Colon (tissue), 2 donors: Measurements from ENCODE around the gene MUCL3.
"Not testable (repeated sequence)": the region's sequence is repeated elsewhere in the genome, so short reads cannot be mapped to it uniquely, and the experiment has no call there.

ENCODE experiments used
- FAIRE-seq: peaks from 2 replicates; lab custom pipeline; 2012; peaks lifted over from hg19 to GRCh38; lab: Jason Lieb, UNC
- donor health status: control.
- donor health status: control.

MUCL3 gene

GRCh38 chr6:30944051-30944450, 3.3 kb downstream of the MUCL3 start:
- FAIRE-seq, result no peak

DNA sequence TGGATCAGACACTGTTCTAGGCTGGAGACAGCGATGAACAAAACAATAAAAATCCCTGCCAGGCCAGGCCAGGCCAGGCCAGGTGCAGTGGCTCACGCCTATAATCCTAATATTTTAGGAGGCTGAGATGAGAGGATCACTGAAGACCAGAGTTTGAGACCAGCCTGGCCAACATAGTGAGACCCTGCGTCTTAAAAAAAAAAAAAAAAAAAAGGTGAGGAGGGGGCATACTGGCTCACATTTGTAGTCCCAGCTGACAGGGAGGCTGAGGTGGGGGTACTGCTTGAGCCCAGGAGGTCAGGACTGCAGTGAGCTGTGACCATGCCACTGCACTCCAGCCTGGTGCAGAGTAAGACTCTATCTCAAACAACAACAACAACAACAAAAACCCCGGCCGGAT, 4.5 kb downstream of the MUCL3 start:
- no peak for FAIRE-seq

DNA sequence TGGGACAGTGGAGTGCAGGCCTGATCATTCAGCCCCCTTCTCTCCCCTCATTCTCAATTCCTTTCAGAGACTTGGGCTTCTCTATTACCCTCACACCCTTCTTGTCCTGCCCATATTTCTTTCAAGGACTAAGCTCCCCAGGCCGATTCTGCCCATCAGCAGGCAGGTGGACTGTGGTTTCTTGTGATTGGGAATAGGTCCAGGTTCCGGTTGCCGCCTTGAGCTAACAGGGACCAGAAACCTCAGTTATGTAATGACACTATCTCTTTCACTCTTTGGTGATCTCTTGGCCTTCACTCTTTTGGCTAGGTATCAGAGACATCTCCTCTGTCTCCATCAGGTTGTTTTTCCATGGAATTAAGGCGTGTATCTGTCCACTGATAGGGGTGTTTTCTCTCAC, 6.5 kb downstream of the MUCL3 start:
- no peak for FAIRE-seq

GRCh38 chr6:30948811-30949210, 8.0 kb downstream of the MUCL3 start:
- no peak for FAIRE-seq

GRCh38 chr6:30951907-30952469, 11.2 kb downstream of the MUCL3 start:
- FAIRE-seq, result no peak

DNA sequence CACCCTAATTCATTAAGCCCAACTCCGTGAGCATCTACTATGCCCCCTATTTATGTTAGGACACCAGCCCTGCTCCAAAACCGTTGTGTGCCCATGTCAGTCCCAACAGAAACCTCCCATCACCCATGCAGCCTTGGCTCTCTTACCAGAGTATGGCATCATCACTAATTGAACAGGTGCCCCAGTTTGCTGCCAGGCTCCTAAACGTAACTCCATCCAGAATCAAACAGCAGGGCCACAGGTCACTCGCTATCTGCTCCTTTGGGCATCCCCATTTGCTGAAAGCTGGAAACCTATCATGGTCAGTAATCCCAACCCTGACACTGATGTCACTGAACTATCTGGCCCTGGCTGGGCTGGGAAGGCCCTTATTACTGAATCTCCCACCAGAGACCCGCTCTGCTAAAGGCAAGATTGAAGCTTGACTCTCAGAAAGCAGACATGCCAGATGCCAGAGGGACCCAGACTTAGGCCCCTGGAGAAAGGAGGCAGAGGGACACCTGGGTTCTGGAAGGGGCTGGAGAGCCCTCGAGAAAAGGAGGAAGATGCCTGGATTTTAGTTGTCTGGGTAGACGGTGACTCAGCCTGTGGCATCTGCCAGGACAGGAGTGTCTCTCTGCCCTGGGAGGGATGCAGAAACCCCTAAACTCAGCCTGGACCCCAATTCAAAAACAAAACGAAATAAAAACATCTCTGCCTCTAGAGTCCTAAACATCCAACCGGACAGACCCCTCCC, 14.0 kb downstream of the MUCL3 start:
- no peak for FAIRE-seq

GRCh38 chr6:30955367-30956042, 14.7 kb downstream of the MUCL3 start:
- FAIRE-seq, result no peak

GRCh38 chr6:30957716-30958115, 16.9 kb downstream of the MUCL3 start:
- FAIRE-seq, result no peak

DNA sequence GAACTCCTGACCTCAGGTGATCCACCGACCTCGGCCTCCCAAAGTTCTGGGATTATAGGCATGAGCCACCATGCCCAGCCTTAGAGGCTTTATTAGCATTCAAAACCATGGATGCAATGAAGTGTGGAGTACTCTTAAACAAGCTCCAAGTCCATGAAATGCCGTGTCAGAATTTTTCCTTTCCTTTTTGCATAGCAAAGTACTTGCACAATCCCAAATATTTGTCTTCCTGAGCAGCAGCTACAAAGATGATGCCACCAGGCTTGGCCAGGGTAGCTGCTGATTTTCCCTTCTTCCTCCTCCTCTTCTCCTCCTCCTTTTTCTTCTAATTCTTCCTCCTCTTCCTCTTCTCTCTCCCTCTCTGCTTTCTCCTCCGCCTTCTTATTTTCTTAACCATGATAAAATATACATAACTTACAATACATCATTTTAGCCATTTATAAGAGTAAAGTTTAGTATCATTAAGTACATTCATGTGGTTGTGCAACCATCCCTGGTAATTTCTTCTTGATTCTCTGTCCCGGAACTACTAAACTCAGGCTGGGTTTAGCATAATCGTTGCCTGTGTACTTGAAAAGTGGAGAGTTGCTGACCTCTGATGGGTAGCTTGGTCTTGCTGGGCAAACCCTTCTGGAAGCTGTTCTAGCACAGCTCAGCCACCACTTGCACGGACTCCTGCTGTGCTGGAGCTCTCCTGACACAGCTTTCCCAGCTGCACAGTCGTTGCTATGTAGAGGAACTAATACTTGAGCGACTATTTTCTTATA, 20.3 kb downstream of the MUCL3 start:
- no peak for FAIRE-seq

- FAIRE-seq, result no peak
Measured at GRCh38 chr6:30962716-30963115, 21.9 kb downstream of the MUCL3 start.

DNA sequence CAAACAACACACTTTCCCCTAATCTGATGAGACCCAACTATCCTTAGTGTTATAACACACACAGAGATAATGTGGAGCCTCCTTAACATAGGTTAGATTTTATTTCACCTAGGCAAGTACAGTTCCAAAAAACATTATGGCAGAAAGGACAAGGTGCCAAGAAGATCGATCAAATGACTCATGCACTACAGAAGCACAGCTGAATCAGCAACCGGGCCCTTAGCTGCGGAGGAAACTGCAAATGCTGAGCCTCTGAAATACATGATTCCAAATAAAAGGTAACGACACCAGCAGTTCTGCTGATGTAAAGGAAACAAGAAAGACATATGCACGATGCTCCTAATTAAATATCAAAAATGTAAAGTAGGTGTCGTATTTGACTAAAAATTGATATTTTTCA, 22.9 kb downstream of the MUCL3 start:
- no peak for FAIRE-seq

GRCh38 chr6:30964075-30964474, 23.3 kb downstream of the MUCL3 start:
- no peak for FAIRE-seq

- no peak for FAIRE-seq
Measured at GRCh38 chr6:30965140-30965601, 24.4 kb downstream of the MUCL3 start.

- FAIRE-seq, result no peak
Measured at GRCh38 chr6:30966154-30966553, 25.4 kb downstream of the MUCL3 start.

DNA sequence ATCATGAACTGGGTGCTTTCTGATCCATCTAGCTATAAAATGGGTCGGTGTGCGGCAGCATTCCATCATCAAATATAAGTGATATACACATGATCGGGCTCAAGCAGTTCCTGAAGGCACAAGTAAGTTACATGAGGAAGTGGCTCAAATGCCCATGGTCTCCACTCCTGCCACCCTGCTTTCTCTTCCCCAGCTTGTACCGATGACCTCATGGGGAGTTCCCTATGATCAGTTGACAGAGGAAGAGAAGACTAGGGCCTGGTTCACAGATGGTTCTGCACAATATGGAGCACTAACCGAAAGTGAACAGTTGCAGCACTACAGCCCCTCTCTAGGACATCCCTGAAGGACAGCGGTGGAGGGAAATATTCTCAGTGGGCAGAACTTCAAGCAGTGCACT, 28.4 kb downstream of the MUCL3 start:
- not testable (repeated sequence) for FAIRE-seq

GRCh38 chr6:30970946-30971345, 30.2 kb downstream of the MUCL3 start:
- no peak for FAIRE-seq

DNA sequence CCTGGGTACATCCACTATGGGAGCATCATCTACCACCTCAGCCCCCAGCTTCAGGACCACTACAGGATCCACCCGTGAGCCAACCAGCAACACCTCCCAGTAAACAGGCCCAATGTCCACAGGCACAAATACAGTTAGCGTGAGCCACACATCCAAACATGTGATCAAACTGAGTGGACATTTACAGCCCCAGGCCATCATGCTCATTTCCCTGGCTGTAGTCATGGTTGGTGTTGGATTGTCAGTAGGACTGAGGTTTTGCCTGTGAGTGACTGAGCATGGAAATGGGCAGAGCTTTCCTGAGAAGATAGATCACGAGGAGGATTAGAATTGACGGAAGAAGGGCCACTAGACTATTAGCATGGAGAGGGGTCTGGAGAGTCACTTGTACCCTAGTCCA, 32.0 kb downstream of the MUCL3 start:
- FAIRE-seq, result no peak

DNA sequence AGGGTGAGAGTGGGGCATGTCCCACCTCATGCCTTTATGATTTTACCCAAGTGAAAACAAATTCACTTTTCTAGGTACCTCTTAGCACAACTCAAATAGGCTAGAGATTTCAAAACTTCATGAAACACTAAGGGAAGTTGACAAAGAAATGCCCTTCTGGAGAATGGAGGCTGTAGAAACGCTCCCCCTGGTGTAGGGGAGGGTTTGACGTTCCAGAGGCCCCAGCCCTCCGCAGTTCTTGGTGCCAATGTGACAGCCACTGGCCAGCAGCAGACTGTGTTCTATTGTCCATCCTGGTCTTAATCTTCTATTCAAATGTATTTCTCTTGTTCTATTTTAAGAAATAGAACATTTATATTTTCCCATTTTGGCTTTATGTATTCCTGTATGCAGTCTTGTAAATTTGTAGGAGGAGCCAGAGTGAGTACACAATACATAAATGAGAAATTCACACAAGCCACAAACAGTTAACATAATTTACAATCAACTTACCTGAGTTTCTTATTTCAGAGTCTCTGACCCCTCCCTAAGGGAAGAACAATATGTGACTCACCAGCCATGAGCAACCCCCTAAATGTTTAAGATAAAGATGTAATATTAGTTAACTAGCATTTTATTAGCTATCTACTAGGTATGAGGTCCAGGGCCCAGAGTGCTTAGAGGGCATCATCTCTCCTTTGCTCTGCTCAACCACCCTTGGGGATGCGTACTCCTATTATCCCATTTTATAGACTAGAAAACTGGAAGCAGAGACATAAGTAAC, 33.9 kb downstream of the MUCL3 start:
- FAIRE-seq, result no peak

- no peak for FAIRE-seq
Measured at GRCh38 chr6:30979141-30979540, 38.4 kb downstream of the MUCL3 start.

DNA sequence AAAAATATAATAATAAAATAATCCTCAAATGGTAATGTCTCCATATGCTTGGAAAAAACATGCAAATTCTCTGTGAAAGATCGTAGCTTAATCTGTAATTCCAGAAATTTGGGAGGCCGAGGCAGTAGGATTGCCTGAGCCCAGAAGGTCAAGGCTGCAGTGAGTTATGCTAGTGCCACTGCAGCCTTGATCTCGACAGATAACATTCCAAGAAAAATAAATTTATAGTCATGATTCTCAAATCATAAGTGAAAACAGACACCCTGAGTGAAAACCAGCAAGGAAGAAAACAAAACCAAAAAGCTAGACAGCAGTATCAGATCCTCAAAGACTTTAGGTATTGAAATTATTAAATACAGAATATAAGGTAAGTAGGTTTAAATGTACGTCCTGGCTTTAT, 38.9 kb downstream of the MUCL3 start:
- FAIRE-seq, result no peak

GRCh38 chr6:30981942-30982772, 41.4 kb downstream of the MUCL3 start:
- FAIRE-seq, result no peak
